HG02970 (cell line): ENCODE data around the gene APLNR.

Source experiments
- ATAC-seq: cut with Tn5 transposase; IDR thresholded peaks from one replicate; pipeline ENCODE4 v1.9.1; 2021; ENCODE audit warnings: mild to moderate bottlenecking, moderate library complexity, moderate number of reproducible peaks; ENCODE audit not compliant: unreplicated experiment, low FRiP score

APLNR gene

GRCh38 chr11:57254631-57255030 is 17.6 kb upstream of the APLNR start:
- ATAC-seq: no peak

GRCh38 chr11:57251491-57252104 is 14.5 kb upstream of the APLNR start:
- no peak for ATAC-seq

- no peak for ATAC-seq
Observed at GRCh38 chr11:57251037-57251436, 14.0 kb upstream of the APLNR start.

- no peak for ATAC-seq
Observed at GRCh38 chr11:57249384-57250319, 12.6 kb upstream of the APLNR start.

DNA sequence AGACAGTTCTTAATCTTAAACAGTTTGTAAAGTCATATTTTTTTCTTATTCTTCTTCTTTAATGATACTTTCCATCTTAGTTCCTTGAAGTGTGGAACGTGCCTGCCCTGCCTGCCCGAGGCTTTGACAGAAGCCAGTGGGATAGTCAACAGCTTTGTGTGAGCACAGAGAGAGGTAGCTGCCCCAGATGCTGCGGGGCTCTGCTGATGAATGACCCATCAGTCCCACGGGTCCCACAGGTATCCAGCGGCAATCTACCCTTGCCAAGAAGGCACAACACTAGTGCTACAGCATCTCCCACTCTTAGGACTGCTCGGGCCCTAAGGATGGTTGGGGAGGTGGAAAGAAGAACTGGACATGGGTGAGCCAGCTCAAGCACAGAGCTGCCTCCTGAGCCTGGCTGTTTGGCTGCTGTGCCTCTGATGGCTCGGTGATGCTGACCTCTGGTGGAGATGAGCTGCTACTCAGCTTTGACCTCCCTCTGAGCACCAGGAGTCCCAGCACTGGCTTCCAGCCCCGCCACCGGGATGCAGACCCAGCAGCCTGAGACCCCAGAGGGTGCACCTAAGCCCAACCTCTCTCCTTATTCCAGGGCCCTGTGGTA is 11.8 kb upstream of the APLNR start:
- peak; percentile 54 for ATAC-seq

DNA sequence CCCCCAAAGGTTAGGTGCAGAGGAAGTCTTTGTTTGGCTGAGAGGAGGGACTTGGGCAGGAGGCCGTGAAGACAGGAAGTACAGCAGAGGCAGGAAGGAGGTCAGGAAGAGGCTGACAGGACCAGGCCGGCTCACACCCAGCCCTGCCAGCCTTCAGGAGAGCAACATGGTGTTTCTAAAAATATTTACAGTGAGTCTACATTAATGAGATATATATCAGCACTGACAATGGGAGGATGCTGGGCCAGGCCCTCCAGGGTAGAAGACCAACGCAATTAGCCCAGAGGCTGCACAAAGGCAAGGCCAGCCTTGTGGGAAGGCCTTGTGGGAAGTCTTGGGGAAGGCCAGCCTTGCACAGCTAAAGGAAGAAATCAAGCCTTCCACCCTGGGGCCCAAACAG is 7.9 kb upstream of the APLNR start:
- ATAC-seq: no peak

- no peak for ATAC-seq
Observed at GRCh38 chr11:57241353-57241972, 4.4 kb upstream of the APLNR start.

GRCh38 chr11:57240757-57241156 is 3.7 kb upstream of the APLNR start:
- no peak for ATAC-seq

DNA sequence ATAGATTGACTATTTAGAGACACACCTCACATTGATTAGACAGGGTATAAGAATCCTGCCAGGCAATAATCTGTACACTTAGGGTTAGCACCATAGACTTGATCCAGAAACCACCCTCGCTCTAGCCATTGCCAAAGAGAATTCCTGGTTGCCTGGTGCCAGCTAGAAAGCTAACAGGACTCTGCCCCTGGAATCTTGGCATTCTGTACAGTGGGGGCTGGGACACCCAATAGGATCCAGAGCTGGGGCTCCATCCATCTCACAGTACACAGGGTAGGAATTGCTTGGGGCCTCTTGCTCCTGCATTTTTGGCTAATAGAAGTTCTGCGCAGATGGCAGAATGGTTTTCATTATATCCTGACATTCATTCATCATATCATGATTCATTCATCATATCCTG is 3.0 kb upstream of the APLNR start:
- no peak for ATAC-seq

DNA sequence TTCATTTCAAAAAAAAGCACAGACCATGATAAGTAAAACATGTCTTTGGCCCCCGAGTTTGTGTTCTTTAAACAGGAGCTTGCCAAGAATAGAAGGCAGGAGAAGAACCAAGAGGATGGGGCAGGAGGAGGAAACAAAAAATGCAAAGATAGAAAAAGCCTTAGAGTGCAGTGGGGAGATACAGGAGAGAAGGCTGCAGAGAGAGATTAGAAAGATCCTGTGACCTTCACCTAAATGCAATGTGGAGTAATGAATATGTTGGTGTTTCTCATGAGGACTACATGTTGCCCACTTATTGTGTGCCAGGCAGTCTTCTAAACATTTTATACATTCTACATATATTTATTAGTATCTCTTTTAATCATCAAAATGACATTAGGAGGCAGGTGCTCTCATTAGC is 2.3 kb upstream of the APLNR start:
- no peak for ATAC-seq

- no peak for ATAC-seq
Observed at GRCh38 chr11:57235761-57236703, 1.0 kb downstream of the APLNR start.

DNA sequence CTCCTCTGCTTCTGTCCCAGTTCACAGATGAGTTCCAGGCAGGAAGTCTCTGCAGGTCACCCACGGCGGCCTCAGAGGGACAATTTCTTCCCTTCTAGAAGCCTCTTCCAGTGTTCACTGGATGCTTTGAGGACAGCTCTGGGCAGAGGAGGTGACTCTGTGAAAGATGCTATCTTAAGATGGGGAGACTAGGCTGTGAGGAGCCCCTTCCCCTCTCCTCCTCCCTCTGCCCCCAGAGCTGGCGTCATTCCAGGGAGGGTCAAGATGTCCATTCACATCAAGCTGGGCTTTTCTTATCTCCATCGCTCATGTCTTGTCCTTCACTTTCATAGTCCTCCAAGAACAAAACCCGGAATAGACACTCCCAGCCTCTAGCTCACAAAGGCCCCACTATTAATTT is 3.3 kb downstream of the APLNR start:
- no peak for ATAC-seq

DNA sequence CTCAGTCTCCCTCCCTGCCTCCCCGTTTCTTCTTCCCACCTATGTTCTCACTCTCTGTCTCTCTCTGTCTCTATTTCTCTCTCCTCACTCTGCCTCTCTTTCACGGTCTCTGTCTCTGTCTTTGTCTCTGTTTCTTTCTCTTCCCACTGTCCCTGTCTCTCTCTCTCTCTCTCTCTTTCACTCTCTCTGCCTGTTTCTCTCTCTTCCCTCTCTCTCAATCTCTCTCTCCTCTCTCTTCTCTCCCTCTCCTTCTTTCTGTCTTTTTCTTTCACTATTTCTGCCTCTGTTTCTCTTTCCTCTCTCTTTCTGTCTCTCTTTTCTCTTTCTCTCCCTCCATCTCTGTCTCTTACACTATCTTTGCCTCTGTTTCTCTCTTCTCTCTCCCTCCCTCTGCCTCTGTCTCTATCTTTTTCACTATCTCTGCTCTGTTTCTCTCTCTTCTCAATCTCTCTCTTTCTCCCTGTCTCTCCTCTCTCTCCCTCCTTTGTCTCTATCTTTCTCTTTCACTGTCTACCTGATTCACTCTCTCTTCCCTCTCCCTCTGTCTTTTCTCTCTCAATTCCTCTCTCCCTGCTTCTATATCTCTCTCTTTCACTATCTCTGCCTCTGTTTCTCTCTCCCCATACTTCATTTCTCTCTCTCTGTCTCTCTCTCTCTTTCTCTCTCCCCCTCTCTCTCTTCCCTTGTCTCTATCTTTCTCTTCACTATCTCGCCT is 5.4 kb downstream of the APLNR start:
- ATAC-seq: no peak

GRCh38 chr11:57230791-57231538 is 6.1 kb downstream of the APLNR start:
- ATAC-seq: no peak

DNA sequence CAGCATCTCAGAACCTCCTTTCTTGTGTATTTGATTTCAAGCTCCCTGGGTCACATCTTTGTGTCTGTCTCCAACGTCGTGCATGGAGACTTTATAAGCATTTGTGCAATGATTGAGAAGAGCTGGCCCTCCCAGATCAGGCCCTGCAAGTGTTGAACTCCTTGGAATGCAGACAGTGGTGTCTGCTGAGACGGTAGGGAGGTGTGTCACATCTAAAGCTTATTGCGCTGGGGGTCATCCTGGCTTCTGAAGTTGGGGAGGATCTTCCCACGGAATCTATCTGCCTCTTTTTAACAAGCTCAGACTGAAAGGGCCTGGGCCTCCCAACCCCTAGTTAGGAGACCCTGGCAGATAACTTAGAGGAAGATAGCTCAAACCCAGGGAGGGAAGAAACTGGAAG is 6.7 kb downstream of the APLNR start:
- no peak for ATAC-seq

- no peak for ATAC-seq
Observed at GRCh38 chr11:57228600-57228999, 8.4 kb downstream of the APLNR start.

DNA sequence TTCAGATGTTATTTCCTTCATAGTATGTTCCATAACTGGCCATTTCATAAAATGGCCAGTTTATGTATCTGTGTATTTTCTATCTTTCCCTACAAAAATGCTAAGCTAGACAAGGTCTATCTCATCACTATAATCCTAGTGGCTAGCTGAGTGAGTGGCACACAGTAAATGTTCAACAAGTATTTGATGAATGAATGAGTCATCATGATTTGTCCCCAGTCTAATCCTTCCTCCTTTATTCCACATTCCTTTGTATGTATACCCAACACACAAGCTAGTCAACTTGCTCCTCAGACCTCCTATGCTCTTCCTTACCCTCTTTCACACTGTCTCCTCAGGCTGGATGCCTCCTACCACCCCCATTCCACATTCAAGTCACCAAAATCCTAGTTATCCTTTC is 12.5 kb downstream of the APLNR start:
- ATAC-seq: no peak

DNA sequence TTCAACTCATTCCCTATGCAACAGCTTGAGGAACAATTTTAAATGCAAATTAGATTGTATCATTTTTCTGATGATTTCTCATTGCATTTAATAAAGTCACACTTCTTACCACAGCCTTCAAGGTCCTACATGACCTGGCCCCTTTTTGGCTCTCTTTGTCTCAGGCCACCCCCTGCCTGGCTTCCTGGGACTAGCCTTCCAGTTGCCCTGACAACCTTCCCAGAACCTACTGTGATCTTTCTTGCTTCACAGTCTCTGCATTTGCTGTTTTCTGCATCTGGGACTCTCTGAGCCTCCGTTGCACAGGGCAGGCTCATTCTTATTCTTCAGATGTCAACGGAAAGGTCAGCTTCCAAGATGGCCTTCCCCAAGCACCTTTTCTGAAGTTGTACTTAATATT is 12.9 kb downstream of the APLNR start:
- no peak for ATAC-seq

GRCh38 chr11:57223601-57224000 is 13.4 kb downstream of the APLNR start:
- ATAC-seq: no peak
